Measurements from ENCODE around the gene AGBL5. TPM values are rescaled to one million over a fixed set of nuclear protein-coding genes. Genes with fewer than 3 reads are reported as not detected.
A peak's percentile ranks its signal among the peaks of the same experiment; 100 is the strongest.

AGBL5 gene
- total RNA-seq, 4 donors from 2014 or later = 4.9 to 6.2 (median 5.7) TPM

DNA sequence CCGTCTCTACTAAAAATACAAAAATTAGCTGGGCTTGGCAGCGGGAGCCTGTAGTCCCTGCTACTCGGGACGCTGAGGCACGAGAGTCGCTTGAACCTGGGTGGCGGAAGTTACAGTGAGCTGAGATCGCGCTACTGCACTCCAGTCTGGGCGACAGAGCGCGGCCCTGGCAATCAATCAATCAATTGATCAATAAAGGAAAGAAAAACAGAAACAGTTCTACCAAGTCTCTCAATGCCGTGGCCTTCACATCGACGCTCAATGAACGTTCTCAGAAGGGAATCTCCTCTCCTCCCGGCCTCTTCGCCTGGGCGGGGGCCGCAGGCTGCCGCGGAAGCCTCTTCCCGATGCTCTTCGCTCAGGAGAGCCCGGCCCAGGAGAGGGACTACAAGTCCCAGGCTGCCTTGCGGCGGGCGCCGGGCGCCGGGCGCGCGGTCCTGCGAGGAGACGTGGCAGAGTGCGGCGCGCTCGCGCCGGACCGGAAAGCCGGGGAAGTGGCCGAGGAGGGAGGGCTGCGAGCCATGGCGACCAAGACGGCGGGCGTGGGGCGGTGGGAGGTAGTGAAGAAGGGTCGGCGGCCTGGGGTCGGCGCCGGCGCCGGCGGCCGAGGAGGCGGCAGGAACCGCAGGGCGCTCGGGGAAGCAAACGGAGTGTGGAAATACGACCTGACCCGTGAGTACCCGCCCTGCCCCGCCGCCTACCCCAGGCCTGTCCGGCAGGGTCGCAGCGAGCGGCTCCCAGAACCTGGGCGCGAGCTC, 18.8 kb upstream of the AGBL5 start, which contains the start of gene TMEM214:
TSS of gene TMEM214 (plus strand) at position 471 of the 758 bp plus-strand sequence. CDS start at position 522, 51 bp downstream.
- peaks cover 0 to 30% of the 10 kb centered on the region in 2 donors for H3K36me3 ChIP-seq
- H3K4me1 ChIP-seq = peaks cover 14 to 16% of the 10 kb centered on the region in 2 donors
- H3K9me3 ChIP-seq = no peaks in the 10 kb centered on the region
- peak within 1 kb of the TSS; percentile 84 to 97 (median 89) for H3K4me3 ChIP-seq
- DNase-seq (peak; percentile 75 to 86), ATAC-seq (peak; percentile 91)
- in situ Hi-C loops (cut with MboI; ENCODE audit: low sequenced_read_pairs in 4 of 4) = loop anchor here in 3 of 4 donors (10.0 kb wide), 1 partner anchor 52 kb away; the partner anchor contains the start of gene KHK (in 3 of the 3)
- H3K27me3 ChIP-seq = no peaks in the 10 kb centered on the region
- peak; percentile 87 to 90 for TF ChIP-seq POLR2A (IDR thresholded peaks at IDR 0.05)
- TF ChIP-seq, protein P1, sequence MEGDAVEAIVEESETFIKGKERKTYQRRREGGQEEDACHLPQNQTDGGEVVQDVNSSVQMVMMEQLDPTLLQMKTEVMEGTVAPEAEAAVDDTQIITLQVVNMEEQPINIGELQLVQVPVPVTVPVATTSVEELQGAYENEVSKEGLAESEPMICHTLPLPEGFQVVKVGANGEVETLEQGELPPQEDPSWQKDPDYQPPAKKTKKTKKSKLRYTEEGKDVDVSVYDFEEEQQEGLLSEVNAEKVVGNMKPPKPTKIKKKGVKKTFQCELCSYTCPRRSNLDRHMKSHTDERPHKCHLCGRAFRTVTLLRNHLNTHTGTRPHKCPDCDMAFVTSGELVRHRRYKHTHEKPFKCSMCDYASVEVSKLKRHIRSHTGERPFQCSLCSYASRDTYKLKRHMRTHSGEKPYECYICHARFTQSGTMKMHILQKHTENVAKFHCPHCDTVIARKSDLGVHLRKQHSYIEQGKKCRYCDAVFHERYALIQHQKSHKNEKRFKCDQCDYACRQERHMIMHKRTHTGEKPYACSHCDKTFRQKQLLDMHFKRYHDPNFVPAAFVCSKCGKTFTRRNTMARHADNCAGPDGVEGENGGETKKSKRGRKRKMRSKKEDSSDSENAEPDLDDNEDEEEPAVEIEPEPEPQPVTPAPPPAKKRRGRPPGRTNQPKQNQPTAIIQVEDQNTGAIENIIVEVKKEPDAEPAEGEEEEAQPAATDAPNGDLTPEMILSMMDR (IDR thresholded peaks at IDR 0.05 in 4 of 5, conservative IDR thresholded peaks at IDR 0.05 in 1 of 5) = peak in 3 of 5 experiments; percentile 31 to 37 (median 35)
- peak within 1 kb of the TSS; percentile 86 to 93 (median 91) for H3K27ac ChIP-seq
- intact Hi-C loops (cut with DNase I; ENCODE audit: low total_unique reads) = loop anchor here (1.0 to 5.0 kb wide), 2 partner anchors 18 to 55 kb away; partner anchors contain the start of gene KHK

GRCh38 chr2:27033253-27033852, 18.1 kb upstream of the AGBL5 start:
- DNase-seq = no peak
- Histone ChIP-seq H3K36me3 (peaks cover 0 to 37% of the 10 kb centered on the region in 2 donors), H3K4me3 (peak overlapping the region; percentile 84 to 97 (median 89)), H3K4me1 (peaks cover 13 to 16% of the 10 kb centered on the region in 2 donors), H3K27me3 (no peaks in the 10 kb centered on the region), H3K27ac (peak overlapping the region; percentile 86 to 93 (median 91)), H3K9me3 (no peaks in the 10 kb centered on the region)
- intact Hi-C loops (cut with DNase I; ENCODE audit: low total_unique reads) = loop anchor here (1.0 to 5.0 kb wide), 2 partner anchors 17 to 54 kb away; partner anchors contain the start of gene KHK
- TF ChIP-seq, protein P1 (IDR thresholded peaks at IDR 0.05 in 4 of 5, conservative IDR thresholded peaks at IDR 0.05 in 1 of 5) = no peak
- no peak for TF ChIP-seq POLR2A (IDR thresholded peaks at IDR 0.05)
- ATAC-seq = peak in 1 of 2 donors; percentile 20
- in situ Hi-C loops (cut with MboI; ENCODE audit: low sequenced_read_pairs in 4 of 4) = loop anchor here in 3 of 4 donors (10.0 kb wide), 1 partner anchor 51 kb away; the partner anchor contains the start of gene KHK (in 3 of the 3)

DNA sequence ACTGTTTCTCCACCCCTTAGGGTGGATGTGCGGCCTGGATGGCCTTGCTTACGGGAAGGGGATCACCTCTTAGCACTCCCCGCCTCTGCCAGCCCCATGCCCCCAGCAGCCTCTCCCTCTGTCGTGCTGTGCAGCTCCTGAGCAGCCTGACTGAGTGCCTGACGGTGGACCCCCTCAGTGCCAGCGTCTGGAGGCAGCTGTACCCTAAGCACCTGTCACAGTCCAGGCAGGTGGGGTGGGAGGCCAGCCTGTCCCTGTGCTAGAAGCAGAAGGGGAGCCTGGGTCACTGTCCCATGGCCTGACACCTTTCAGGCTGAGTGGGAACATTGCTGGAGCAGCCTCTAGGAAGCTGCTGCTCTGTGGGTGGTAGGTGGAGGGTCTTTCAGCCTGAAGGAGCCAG, 13.5 kb upstream of the AGBL5 start:
- Histone ChIP-seq H3K36me3 (peaks cover 0 to 69% of the 10 kb centered on the region in 2 donors), H3K27ac (no peak overlapping the region), H3K27me3 (no peaks in the 10 kb centered on the region), H3K4me3 (no peak overlapping the region), H3K4me1 (peaks cover 25 to 26% of the 10 kb centered on the region in 2 donors), H3K9me3 (no peaks in the 10 kb centered on the region)
- intact Hi-C loops (cut with DNase I; ENCODE audit: low total_unique reads) (no loop called here), in situ Hi-C loops (cut with MboI; ENCODE audit: low sequenced_read_pairs in 4 of 4) (loop anchor here in 3 of 4 donors (10.0 kb wide), 1 partner anchor 47 kb away; the partner anchor contains the start of gene KHK (in 3 of the 3))
- TF ChIP-seq, protein P1 (IDR thresholded peaks at IDR 0.05 in 4 of 5, conservative IDR thresholded peaks at IDR 0.05 in 1 of 5) = no peak
- no peak for TF ChIP-seq POLR2A (IDR thresholded peaks at IDR 0.05)
- no peak for DNase-seq
- ATAC-seq = no peak

- intact Hi-C loops (cut with DNase I; ENCODE audit: low total_unique reads) (no loop called here), in situ Hi-C loops (cut with MboI; ENCODE audit: low sequenced_read_pairs in 4 of 4) (loop anchor here in 3 of 4 donors (10.0 kb wide), 1 partner anchor 46 kb away; the partner anchor contains the start of gene KHK (in 3 of the 3))
- Histone ChIP-seq H3K27me3 (no peaks in the 10 kb centered on the region), H3K4me1 (peaks cover 18 to 21% of the 10 kb centered on the region in 2 donors), H3K27ac (no peak overlapping the region), H3K36me3 (peaks cover 0 to 69% of the 10 kb centered on the region in 2 donors), H3K4me3 (no peak overlapping the region), H3K9me3 (no peaks in the 10 kb centered on the region)
- ATAC-seq (no peak), DNase-seq (no peak)
- TF ChIP-seq, protein P1 (IDR thresholded peaks at IDR 0.05 in 4 of 5, conservative IDR thresholded peaks at IDR 0.05 in 1 of 5) = no peak
- TF ChIP-seq POLR2A (IDR thresholded peaks at IDR 0.05) = no peak
These were observed 12.7 kb upstream of the AGBL5 start for GRCh38 chr2:27038631-27039339.

Measured in gastrocnemius medialis (tissue), 4 donors.